C4-2B (cell line): ENCODE measurements around the gene UFM1.

Experiments
- CTCF ChIP-seq: fragments of 450-650 bp; conservative IDR thresholded peaks from 2 replicates; pipeline ENCODE4 v1.5.1; 2017; ENCODE audit warnings: mild to moderate bottlenecking
- ZFX ChIP-seq: fragments of 450-650 bp; IDR thresholded peaks from 2 replicates; pipeline ENCODE4 v1.6.1; 2017

DNA sequence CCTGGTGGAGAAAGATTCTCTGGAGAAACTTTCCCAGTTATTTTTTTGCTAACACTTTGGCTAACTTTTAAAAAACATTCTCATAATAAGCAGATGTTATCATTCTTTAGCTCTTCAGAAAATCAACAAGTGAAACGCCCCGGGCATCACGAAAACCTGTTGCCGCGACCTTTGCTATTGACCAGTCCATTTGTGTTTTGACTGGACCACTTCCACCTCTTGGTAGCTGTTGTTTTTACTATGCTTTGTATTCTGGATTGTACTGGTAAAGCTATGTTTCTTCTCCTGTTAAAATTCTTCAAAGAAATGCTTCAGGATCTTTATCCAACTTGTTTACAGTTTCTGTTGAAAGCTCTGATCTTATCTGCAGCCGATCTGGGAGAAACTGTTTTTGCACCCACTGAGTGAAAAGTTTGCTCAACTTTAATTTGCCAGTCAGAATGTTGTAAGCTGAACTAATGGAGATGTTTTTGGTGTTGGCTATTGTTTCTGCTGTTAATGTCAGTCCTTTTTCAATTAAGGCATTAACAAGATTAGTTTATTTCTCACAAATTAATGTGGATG, 23.3 kb downstream of the UFM1 start:
- TF ChIP-seq CTCF (no peak), ZFX (no peak)
